WTC11 (cell line): Measurements from ENCODE around the gene FGG. TPM values are rescaled to one million over a fixed set of nuclear protein-coding genes. Genes with fewer than 3 reads are reported as not detected.

ENCODE experiments used
- ATAC-seq: fragments of 200-7000 bp; cut with Tn5 transposase; 2 replicates; pipeline ENCODE4 v1.10.0; 2021; ENCODE audit warnings: mild to moderate bottlenecking, moderate library complexity
- CTCF ChIA-PET: fragments of 300-600 bp; sonication (Branson Sonifier 250); formaldehyde crosslinking; loops from one replicate; lab custom pipeline; 2021; ENCODE audit warnings: antibody characterized with exemption; lab: Charles Lee
- POLR2A ChIA-PET: fragments of 350-600 bp; sonication (Branson Sonifier 250); formaldehyde crosslinking; loops from one replicate; lab custom pipeline; 2021; ENCODE audit warnings: antibody characterized with exemption; lab: Charles Lee
- DNase-seq: peaks from one replicate; pipeline ENCODE4 v3.0.0; 2021; ENCODE audit warnings: low spot score
- H3K27ac Mint-ChIP-seq: 2 replicates; pipeline ENCODE4 v1.8.0; 2021; ENCODE audit warnings: mixed read lengths
- H3K27me3 Mint-ChIP-seq: 2 replicates; pipeline ENCODE4 v1.8.0; 2021; ENCODE audit warnings: low read depth, mild to moderate bottlenecking, moderate library complexity, mixed read lengths
- H3K36me3 Mint-ChIP-seq: 2 replicates; pipeline ENCODE4 v1.8.0; 2021; ENCODE audit warnings: mixed read lengths
- H3K4me1 Mint-ChIP-seq: 2 replicates; pipeline ENCODE4 v1.8.0; 2022; ENCODE audit warnings: mixed read lengths
- H3K4me3 Mint-ChIP-seq: 2 replicates; pipeline ENCODE4 v1.8.0; 2021; ENCODE audit warnings: mild to moderate bottlenecking, moderate library complexity, mixed read lengths
- H3K9me3 Mint-ChIP-seq: 2 replicates; pipeline ENCODE4 v1.8.0; 2021; ENCODE audit warnings: mixed read lengths
- CREB1 ChIP-seq: sonication (generic); formaldehyde crosslinking; IDR thresholded peaks from 2 replicates; pipeline ENCODE4 v1.8.0; 2023; ENCODE audit warnings: mild to moderate bottlenecking, missing genetic modification reagents
- CREM ChIP-seq: sonication (generic); formaldehyde crosslinking; IDR thresholded peaks from 2 replicates; pipeline ENCODE4 v1.8.1; 2022; ENCODE audit warnings: mild to moderate bottlenecking, missing genetic modification reagents, moderate library complexity
- FOXK1 ChIP-seq: sonication (generic); formaldehyde crosslinking; IDR thresholded peaks from 2 replicates; pipeline ENCODE4 v1.8.0; 2022; ENCODE audit warnings: mild to moderate bottlenecking, moderate library complexity, missing genetic modification reagents
- IRF2 ChIP-seq: sonication (generic); formaldehyde crosslinking; IDR thresholded peaks from 2 replicates; pipeline ENCODE4 v1.8.0; 2022; ENCODE audit warnings: low read depth, missing genetic modification reagents, borderline replicate concordance
- MYBL2 ChIP-seq: sonication (generic); formaldehyde crosslinking; IDR thresholded peaks from 2 replicates; pipeline ENCODE4 v1.8.1; 2023; ENCODE audit warnings: mild to moderate bottlenecking, moderate library complexity, missing genetic modification reagents
- NFATC4 ChIP-seq: fragments of 250-450 bp; sonication (Bioruptor Pico); IDR thresholded peaks from 2 replicates; pipeline ENCODE4 v1.9.0; 2021; ENCODE audit warnings: mild to moderate bottlenecking
- NR3C1 ChIP-seq: sonication (generic); formaldehyde crosslinking; conservative IDR thresholded peaks from 2 replicates; pipeline ENCODE4 v1.8.1; 2023; ENCODE audit warnings: low read depth, mild to moderate bottlenecking, missing genetic modification reagents
- OVOL2 ChIP-seq: fragments of 250-450 bp; sonication (Bioruptor Pico); IDR thresholded peaks from 2 replicates; pipeline ENCODE4 v1.9.0; 2021; ENCODE audit warnings: mild to moderate bottlenecking, borderline replicate concordance
- RORB ChIP-seq: fragments of 250-450 bp; sonication (Bioruptor Pico); IDR thresholded peaks from 2 replicates; pipeline ENCODE4 v1.9.0; 2021; ENCODE audit warnings: mild to moderate bottlenecking
- SMAD4 ChIP-seq: sonication (generic); formaldehyde crosslinking; IDR thresholded peaks from 2 replicates; pipeline ENCODE4 v1.8.0; 2022; ENCODE audit warnings: mild to moderate bottlenecking, missing genetic modification reagents
- ZNF219 ChIP-seq: sonication (generic); formaldehyde crosslinking; IDR thresholded peaks from 2 replicates; pipeline ENCODE4 v1.8.0; 2023; ENCODE audit warnings: missing genetic modification reagents, mild to moderate bottlenecking, borderline replicate concordance
- ZNF396 ChIP-seq: fragments of 250-450 bp; sonication (Bioruptor Pico); IDR thresholded peaks from 2 replicates; pipeline ENCODE4 v1.8.0; 2021; ENCODE audit warnings: mild to moderate bottlenecking, moderate library complexity, borderline replicate concordance
- total RNA-seq: library from RNA; stranded (reverse); gene quantifications from 3 replicates; pipeline ENCODE4 v1.2.3, GENCODE V29; 2021
- TF ChIP-seq, protein P1 (sequence below): sonication (generic); formaldehyde crosslinking; conservative IDR thresholded peaks from 2 replicates; pipeline ENCODE4 v1.8.1; 2023; ENCODE audit warnings: mild to moderate bottlenecking, low read depth, missing genetic modification reagents, moderate library complexity
- TF ChIP-seq, protein P2 (sequence below): fragments of 250-450 bp; sonication (Bioruptor Pico); conservative IDR thresholded peaks from 2 replicates; pipeline ENCODE4 v1.9.0; 2021; ENCODE audit warnings: mild to moderate bottlenecking
- TF ChIP-seq, protein P3 (sequence below): sonication (generic); formaldehyde crosslinking; IDR thresholded peaks from 2 replicates; pipeline ENCODE4 v1.8.0; 2022; ENCODE audit warnings: missing genetic modification reagents
- TF ChIP-seq, protein P4 (sequence below): sonication (generic); formaldehyde crosslinking; IDR thresholded peaks from 2 replicates; pipeline ENCODE4 v1.8.1; 2022; ENCODE audit warnings: low read depth, mild to moderate bottlenecking, moderate library complexity, missing genetic modification reagents, borderline replicate concordance

The FGG gene
- total RNA-seq, 1 experiment from 2014 or later: 2.4 TPM

DNA sequence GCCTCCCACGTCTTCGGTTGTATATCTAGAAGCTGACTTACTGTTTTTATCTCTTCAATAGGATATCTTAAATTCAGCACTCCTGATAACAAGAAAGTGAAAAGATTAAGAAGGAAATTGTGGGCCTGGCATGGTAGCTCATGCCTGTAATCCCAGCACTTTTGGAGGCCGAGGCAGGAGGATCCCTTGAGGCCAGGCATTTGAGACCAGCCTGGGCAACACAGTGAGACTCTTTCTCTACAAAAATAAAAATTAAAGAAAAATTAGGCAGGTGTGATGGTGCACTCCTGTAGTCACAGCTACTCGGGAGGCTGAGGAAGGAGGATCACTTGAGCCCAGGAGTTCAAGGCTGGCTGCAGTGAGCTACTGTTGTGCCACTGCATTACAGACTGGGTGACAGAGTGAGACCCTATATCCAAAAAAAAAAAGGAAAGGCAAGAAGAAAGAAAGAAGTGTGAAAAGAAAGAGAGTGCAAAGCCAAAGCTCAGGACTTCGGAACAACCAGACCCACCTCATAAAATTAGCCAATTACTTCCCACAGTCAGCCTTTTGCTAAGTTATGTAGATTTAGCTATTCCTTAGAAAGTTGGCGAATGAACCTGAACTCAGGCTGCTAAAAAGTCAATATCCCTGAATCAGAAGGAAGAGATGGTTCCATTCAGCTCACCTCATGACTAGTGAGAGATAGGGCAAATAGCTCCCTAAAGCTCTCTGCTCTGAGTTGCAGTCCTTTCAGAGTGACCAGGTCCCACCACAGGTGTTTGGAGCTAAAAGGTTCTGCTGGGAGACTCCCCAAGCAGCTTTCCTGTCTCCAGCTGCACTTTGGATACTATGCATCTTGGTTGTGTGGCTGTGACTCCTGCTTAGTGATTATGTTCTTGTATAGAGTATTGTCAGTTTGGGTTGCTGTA, 9.2 kb downstream of the FGG start (continued):
- no peak for TF ChIP-seq ZNF396 (CRISPR knock-in tag)
- TF ChIP-seq, protein P1, sequence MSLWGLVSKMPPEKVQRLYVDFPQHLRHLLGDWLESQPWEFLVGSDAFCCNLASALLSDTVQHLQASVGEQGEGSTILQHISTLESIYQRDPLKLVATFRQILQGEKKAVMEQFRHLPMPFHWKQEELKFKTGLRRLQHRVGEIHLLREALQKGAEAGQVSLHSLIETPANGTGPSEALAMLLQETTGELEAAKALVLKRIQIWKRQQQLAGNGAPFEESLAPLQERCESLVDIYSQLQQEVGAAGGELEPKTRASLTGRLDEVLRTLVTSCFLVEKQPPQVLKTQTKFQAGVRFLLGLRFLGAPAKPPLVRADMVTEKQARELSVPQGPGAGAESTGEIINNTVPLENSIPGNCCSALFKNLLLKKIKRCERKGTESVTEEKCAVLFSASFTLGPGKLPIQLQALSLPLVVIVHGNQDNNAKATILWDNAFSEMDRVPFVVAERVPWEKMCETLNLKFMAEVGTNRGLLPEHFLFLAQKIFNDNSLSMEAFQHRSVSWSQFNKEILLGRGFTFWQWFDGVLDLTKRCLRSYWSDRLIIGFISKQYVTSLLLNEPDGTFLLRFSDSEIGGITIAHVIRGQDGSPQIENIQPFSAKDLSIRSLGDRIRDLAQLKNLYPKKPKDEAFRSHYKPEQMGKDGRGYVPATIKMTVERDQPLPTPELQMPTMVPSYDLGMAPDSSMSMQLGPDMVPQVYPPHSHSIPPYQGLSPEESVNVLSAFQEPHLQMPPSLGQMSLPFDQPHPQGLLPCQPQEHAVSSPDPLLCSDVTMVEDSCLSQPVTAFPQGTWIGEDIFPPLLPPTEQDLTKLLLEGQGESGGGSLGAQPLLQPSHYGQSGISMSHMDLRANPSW: no peak
- TF ChIP-seq ZNF219: no peak
- no peak for TF ChIP-seq FOXK1 (CRISPR knock-in tag)
- no peak for TF ChIP-seq MYBL2
- TF ChIP-seq IRF2 (CRISPR knock-in tag): no peak
- TF ChIP-seq, protein P2, sequence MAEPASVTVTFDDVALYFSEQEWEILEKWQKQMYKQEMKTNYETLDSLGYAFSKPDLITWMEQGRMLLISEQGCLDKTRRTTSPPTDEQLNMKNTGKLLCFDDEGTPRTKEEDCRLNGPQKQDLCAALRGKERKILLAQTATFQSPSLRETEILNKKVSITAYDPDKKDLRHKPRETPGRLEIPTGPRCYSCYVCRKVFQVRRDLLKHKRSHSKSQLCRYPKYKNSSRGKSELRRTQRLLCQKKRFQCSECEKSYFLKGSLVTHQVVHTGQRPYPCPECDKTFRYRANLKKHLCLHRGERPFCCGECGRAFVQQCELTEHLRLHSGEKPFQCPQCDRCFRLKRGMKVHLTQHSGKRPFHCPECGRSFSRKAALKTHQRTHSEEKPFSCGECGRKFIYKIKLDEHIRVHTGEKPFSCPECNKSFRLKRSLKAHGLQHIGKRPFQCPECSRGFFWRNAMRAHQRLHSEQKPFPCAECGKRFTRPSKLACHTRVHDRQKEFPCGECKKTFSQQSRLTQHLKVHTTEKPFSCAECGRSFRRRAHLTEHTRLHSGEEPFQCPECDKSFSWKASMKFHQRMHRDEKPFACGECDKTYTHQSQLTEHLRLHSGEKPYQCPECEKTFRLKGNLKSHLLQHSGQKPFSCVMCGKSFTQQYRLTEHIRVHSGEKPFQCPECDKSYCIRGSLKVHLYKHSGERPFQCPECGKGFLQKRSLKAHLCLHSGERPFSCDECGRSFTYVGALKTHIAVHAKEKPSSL: no peak
- TF ChIP-seq, protein P3, sequence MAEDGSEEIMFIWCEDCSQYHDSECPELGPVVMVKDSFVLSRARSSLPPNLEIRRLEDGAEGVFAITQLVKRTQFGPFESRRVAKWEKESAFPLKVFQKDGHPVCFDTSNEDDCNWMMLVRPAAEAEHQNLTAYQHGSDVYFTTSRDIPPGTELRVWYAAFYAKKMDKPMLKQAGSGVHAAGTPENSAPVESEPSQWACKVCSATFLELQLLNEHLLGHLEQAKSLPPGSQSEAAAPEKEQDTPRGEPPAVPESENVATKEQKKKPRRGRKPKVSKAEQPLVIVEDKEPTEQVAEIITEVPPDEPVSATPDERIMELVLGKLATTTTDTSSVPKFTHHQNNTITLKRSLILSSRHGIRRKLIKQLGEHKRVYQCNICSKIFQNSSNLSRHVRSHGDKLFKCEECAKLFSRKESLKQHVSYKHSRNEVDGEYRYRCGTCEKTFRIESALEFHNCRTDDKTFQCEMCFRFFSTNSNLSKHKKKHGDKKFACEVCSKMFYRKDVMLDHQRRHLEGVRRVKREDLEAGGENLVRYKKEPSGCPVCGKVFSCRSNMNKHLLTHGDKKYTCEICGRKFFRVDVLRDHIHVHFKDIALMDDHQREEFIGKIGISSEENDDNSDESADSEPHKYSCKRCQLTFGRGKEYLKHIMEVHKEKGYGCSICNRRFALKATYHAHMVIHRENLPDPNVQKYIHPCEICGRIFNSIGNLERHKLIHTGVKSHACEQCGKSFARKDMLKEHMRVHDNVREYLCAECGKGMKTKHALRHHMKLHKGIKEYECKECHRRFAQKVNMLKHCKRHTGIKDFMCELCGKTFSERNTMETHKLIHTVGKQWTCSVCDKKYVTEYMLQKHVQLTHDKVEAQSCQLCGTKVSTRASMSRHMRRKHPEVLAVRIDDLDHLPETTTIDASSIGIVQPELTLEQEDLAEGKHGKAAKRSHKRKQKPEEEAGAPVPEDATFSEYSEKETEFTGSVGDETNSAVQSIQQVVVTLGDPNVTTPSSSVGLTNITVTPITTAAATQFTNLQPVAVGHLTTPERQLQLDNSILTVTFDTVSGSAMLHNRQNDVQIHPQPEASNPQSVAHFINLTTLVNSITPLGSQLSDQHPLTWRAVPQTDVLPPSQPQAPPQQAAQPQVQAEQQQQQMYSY (CRISPR knock-in tag): no peak
- no peak for TF ChIP-seq CREB1 (CRISPR knock-in tag)

DNA sequence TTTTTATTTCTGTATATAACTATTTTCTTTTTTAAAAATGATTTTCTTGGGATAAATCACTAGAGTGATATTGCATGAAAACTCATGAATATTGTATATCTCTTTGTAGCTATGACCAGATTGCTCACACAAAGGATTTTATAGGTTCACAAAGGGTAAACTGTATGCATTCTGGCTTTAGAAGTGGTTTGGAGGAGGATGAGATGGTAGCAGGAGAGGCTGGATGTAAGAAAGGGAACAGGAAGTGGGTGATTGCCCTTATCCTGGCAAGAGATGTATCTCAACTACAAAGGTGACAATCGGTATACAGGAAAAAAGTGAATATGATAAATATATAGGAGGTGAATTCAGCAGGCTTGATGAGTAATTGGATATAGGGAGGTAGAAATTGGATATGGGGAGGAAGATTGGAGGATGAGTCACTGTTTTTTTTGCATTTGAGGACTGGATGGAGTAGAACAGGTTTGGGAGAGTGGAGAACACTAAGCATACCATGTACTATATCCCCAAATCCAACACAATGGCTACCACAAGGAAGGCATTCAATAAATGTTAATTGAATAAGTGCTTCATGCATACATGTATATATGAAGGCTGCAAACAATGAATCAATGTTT, 9.9 kb downstream of the FGG start:
- TF ChIP-seq RORB (CRISPR knock-in tag) (no peak), NFATC4 (CRISPR knock-in tag) (no peak), SMAD4 (no peak), CREM (CRISPR knock-in tag) (no peak), NR3C1 (CRISPR knock-in tag) (no peak), OVOL2 (no peak)
- TF ChIP-seq, protein P2: no peak
- TF ChIP-seq, protein P4, sequence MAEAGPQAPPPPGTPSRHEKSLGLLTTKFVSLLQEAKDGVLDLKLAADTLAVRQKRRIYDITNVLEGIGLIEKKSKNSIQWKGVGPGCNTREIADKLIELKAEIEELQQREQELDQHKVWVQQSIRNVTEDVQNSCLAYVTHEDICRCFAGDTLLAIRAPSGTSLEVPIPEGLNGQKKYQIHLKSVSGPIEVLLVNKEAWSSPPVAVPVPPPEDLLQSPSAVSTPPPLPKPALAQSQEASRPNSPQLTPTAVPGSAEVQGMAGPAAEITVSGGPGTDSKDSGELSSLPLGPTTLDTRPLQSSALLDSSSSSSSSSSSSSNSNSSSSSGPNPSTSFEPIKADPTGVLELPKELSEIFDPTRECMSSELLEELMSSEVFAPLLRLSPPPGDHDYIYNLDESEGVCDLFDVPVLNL (CRISPR knock-in tag): no peak
- POLR2A ChIA-PET: no interaction called here
- Mint-ChIP-seq H3K27me3 (no peaks in the 10 kb centered on the region), H3K4me3 (no peak overlapping the region), H3K9me3 (no peaks in the 10 kb centered on the region), H3K4me1 (peaks cover 16% of the 10 kb centered on the region), H3K27ac (no peak overlapping the region), H3K36me3 (no peaks in the 10 kb centered on the region)
- CTCF ChIA-PET: interaction anchor here (0.9 to 1.9 kb wide), 6 partner anchors 8 to 96 kb away, joined by 3 to 14 read pairs (median 6); no protein-coding TSS in a partner anchor
- ATAC-seq: no peak
- no peak for DNase-seq
